Keratinocyte (primary cell): ENCODE data around the gene ZNF254. TPM values are rescaled to one million over a fixed set of nuclear protein-coding genes. Genes with fewer than 3 reads are reported as not detected.

Experiments used
- DNase-seq: peaks from one replicate; pipeline ENCODE4 v3.0.0-alpha.2; 2011; ENCODE audit warnings: low read depth, missing footprints, low spot score
- FAIRE-seq: peaks from 2 replicates; lab custom pipeline; 2011; peaks lifted over from hg19 to GRCh38; lab: Jason Lieb, UNC
- H2AFZ ChIP-seq: 2 replicates; pipeline ENCODE4 v1.6.0; 2012; ENCODE audit warnings: low read length, control low read depth, inconsistent platforms; ENCODE audit not compliant: control insufficient read depth
- H3K27ac ChIP-seq: 2 replicates; pipeline ENCODE4 v1.5.1; 2011; ENCODE audit warnings: low read length; ENCODE audit not compliant: control insufficient read depth, insufficient read depth
- H3K27me3 ChIP-seq: 3 replicates; pipeline ENCODE4 v1.6.0; 2011; ENCODE audit warnings: low read length; ENCODE audit not compliant: control insufficient read depth, insufficient read depth; ENCODE audit errors: extremely low read depth
- H3K36me3 ChIP-seq, 2 experiments: 2 replicates in 1 of 2; 3 replicates in 1 of 2; pipeline ENCODE4 v1.5.1; 2011; ENCODE audit warnings: low read length in 2 of 2, mild to moderate bottlenecking in 1 of 2; ENCODE audit not compliant: control insufficient read depth in 2 of 2, insufficient read depth in 2 of 2; ENCODE audit errors: extremely low read depth in 1 of 2
- H3K4me1 ChIP-seq: 3 replicates; pipeline ENCODE4 v1.5.1; 2011; ENCODE audit warnings: low read length; ENCODE audit not compliant: control insufficient read depth, insufficient read depth; ENCODE audit errors: extremely low read depth
- H3K4me2 ChIP-seq: 3 replicates; pipeline ENCODE4 v1.6.0; 2011; ENCODE audit warnings: low read depth, low read length; ENCODE audit not compliant: control insufficient read depth, insufficient read depth; ENCODE audit errors: extremely low read depth
- H3K4me3 ChIP-seq, 3 experiments: fragments of 200-600 bp in 1 of 3; sonication (generic) in 1 of 3; 2 replicates in 2 of 3; 3 replicates in 1 of 3; pipeline ENCODE4 v1.5.1; 2011 to 2016; ENCODE audit warnings: low read length in 3 of 3, mild to moderate bottlenecking in 3 of 3, control low read depth in 2 of 3, inconsistent platforms in 1 of 3, low read depth in 1 of 3, mixed read lengths in 1 of 3, mixed run types in 1 of 3, moderate library complexity in 1 of 3; ENCODE audit not compliant: control insufficient read depth in 2 of 3, insufficient read depth in 2 of 3; ENCODE audit errors: extremely low read depth in 1 of 3
- H3K79me2 ChIP-seq: 2 replicates; pipeline ENCODE4 v1.6.0; 2012; ENCODE audit warnings: low read length; ENCODE audit not compliant: control insufficient read depth, insufficient read depth
- H3K9ac ChIP-seq: 3 replicates; pipeline ENCODE4 v1.6.0; 2011; ENCODE audit warnings: low read length; ENCODE audit not compliant: control insufficient read depth, insufficient read depth; ENCODE audit errors: extremely low read depth
- H3K9me1 ChIP-seq: 3 replicates; pipeline ENCODE4 v1.6.0; 2011; ENCODE audit warnings: low read length; ENCODE audit not compliant: control insufficient read depth, insufficient read depth; ENCODE audit errors: extremely low read depth
- H3K9me3 ChIP-seq: 2 replicates; pipeline ENCODE4 v1.5.1; 2012; ENCODE audit warnings: low read depth, low read length; ENCODE audit not compliant: control insufficient read depth
- H4K20me1 ChIP-seq: 3 replicates; pipeline ENCODE4 v1.6.0; 2011; ENCODE audit warnings: low read length; ENCODE audit not compliant: control insufficient read depth, insufficient read depth; ENCODE audit errors: extremely low read depth
- CTCF ChIP-seq, 3 experiments: IDR thresholded peaks in 1 of 3; conservative IDR thresholded peaks in 1 of 3; optimal IDR thresholded peaks in 1 of 3; 2 replicates in 2 of 3; 3 replicates in 1 of 3; pipeline versions ENCODE3 to v1.5.1; 2011; ENCODE audit warnings: low read length in 3 of 3, mild to moderate bottlenecking in 3 of 3, moderate library complexity in 2 of 3, control low read depth in 1 of 3, inconsistent platforms in 1 of 3; ENCODE audit not compliant: insufficient read depth in 2 of 3; ENCODE audit errors: extremely low read depth in 1 of 3
- EZH2 ChIP-seq: IDR thresholded peaks from one replicate; pipeline ENCODE4 v1.6.1; 2012; ENCODE audit warnings: inconsistent platforms, mild to moderate bottlenecking, low read length, moderate library complexity
- dilution Hi-C: fragments of 300-500 bp; cut with MboI; formaldehyde crosslinking; loops from one replicate; pipeline ENCODE4 v1.7.0; 2020; ENCODE audit warnings: low sequenced_read_pairs; ENCODE audit not compliant: extremely low pct_ligation_motif_present
- polyA plus RNA-seq, 5 experiments: library from polyadenylated mRNA; depleted of rRNA in 3 of 5; stranded (reverse) in 3 of 5; stranded (forward) in 1 of 5; unstranded in 1 of 5; fragments of >200 nt; gene quantifications; 1 replicate in 1 of 5; 2 replicates in 3 of 5; 3 replicates in 1 of 5; pipeline versions ENCODE4 v1.2.1 to v1.2.3, GENCODE V29; 2011 to 2012; ENCODE audit warnings: missing spikeins in 2 of 5, low read depth in 1 of 5, low replicate concordance in 1 of 5

The ZNF254 gene
- polyA plus RNA-seq, 1 donor (not counting 4 experiments of a cell fraction or from before 2014, with no cell fraction given), result 5.7 TPM

GRCh38 chr19:24127601-24128000 is 40.6 kb downstream of the ZNF254 start:
- FAIRE-seq, result no peak
- H3K4me3 ChIP-seq, result no peak overlapping the region
- no peak for DNase-seq
- TF ChIP-seq EZH2, result no peak
- no peak for TF ChIP-seq CTCF (optimal IDR thresholded peaks at IDR 0.05 in 1 of 3, IDR thresholded peaks at IDR 0.05 in 1 of 3, conservative IDR thresholded peaks at IDR 0.05 in 1 of 3; ENCODE audit: extremely low read depth in 1 of 3, insufficient read depth in 2 of 3, low read length in 3 of 3)
- no peaks in the 10 kb centered on the region for H3K79me2 ChIP-seq
- no peaks in the 10 kb centered on the region for H3K9me1 ChIP-seq
- dilution Hi-C loops, result no loop called here
- no peaks in the 10 kb centered on the region for H3K4me1 ChIP-seq
- H3K27me3 ChIP-seq, result no peaks in the 10 kb centered on the region
- no peak overlapping the region for H3K9ac ChIP-seq
- H3K9me3 ChIP-seq, result peaks cover 30% of the 10 kb centered on the region
- H4K20me1 ChIP-seq, result no peaks in the 10 kb centered on the region
- peaks cover 0 to 2% of the 10 kb centered on the region in 2 experiments for H3K36me3 ChIP-seq
- no peak overlapping the region for H3K27ac ChIP-seq
- H2AFZ ChIP-seq, result no peak overlapping the region
- no peak overlapping the region for H3K4me2 ChIP-seq

GRCh38 chr19:24140099-24140498 is 53.1 kb downstream of the ZNF254 start:
- Histone ChIP-seq H3K36me3 (no peaks in the 10 kb centered on the region), H3K79me2 (no peaks in the 10 kb centered on the region), H3K9ac (no peak overlapping the region), H3K4me3 (no peak overlapping the region), H3K9me3 (peaks cover 6% of the 10 kb centered on the region), H3K27me3 (no peaks in the 10 kb centered on the region), H3K4me2 (no peak overlapping the region), H4K20me1 (no peaks in the 10 kb centered on the region), H3K27ac (no peak overlapping the region), H2AFZ (no peak overlapping the region), H3K9me1 (no peaks in the 10 kb centered on the region), H3K4me1 (no peaks in the 10 kb centered on the region)
- no peak for DNase-seq
- dilution Hi-C loops, result no loop called here
- TF ChIP-seq EZH2 (no peak), CTCF (optimal IDR thresholded peaks at IDR 0.05 in 1 of 3, IDR thresholded peaks at IDR 0.05 in 1 of 3, conservative IDR thresholded peaks at IDR 0.05 in 1 of 3; ENCODE audit: extremely low read depth in 1 of 3, insufficient read depth in 2 of 3, low read length in 3 of 3) (no peak)
- FAIRE-seq, result peak; percentile 23
